ENCODE results near the gene NCOA7. TPM values are rescaled to one million over a fixed set of nuclear protein-coding genes. Genes with fewer than 3 reads are reported as not detected.

Gene NCOA7
- total and polyA plus RNA-seq, 12 donors, result 4.2 to 21.3 (median 10.3) TPM

- intact Hi-C loops (cut with DNase I), result loop anchor here in 5 of 10 donors (2.0 to 10.0 kb wide), 3 partner anchors 173 to 191 kb away; partner anchors contain the start of gene HINT3 (in 4 of the 5)
- DNase-seq (no peak), ATAC-seq (peak in 5 of 8 donors; percentile 5 to 42 (median 25))
- Histone ChIP-seq H3K4me3 (peak overlapping the region; percentile 31 to 83 (median 64)), H3K27ac (peak overlapping the region; percentile 75 to 95 (median 94)), H3K36me3 (no peaks in the 10 kb centered on the region), H3K27me3 (no peaks in the 10 kb centered on the region), H3K9me3 (no peaks in the 10 kb centered on the region), H3K4me1 (peaks cover 0 to 18% (median 7%) of the 10 kb centered on the region in 9 donors)
- TF ChIP-seq, protein P1, sequence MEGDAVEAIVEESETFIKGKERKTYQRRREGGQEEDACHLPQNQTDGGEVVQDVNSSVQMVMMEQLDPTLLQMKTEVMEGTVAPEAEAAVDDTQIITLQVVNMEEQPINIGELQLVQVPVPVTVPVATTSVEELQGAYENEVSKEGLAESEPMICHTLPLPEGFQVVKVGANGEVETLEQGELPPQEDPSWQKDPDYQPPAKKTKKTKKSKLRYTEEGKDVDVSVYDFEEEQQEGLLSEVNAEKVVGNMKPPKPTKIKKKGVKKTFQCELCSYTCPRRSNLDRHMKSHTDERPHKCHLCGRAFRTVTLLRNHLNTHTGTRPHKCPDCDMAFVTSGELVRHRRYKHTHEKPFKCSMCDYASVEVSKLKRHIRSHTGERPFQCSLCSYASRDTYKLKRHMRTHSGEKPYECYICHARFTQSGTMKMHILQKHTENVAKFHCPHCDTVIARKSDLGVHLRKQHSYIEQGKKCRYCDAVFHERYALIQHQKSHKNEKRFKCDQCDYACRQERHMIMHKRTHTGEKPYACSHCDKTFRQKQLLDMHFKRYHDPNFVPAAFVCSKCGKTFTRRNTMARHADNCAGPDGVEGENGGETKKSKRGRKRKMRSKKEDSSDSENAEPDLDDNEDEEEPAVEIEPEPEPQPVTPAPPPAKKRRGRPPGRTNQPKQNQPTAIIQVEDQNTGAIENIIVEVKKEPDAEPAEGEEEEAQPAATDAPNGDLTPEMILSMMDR (IDR thresholded peaks at IDR 0.05), result peak in 5 of 9 donors; percentile 11 to 51 (median 38)
- 1 to 3% methylated on average over 3 of the region's 3 CpGs for WGBS, 2 donors
Measured at GRCh38 chr6:125781314-125781868, 9.4 kb upstream of the NCOA7 start.

DNA sequence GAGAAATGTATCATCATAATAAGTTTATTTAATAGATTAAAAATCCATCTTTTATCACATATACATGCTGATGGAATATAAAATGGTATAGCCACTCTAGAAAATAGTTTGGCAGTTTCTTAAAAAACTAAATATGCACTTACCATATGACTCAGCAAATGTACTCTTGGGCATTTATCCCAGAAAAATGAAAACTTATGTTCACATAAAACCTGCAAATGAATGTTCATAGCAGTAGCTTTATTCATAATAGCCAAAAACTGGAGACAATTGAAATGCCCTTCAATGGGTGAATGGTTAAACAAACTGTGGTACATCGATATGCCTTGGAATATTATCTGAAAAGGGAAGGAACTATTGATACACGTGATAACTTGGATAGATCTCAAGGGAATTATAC is 6.4 kb upstream of the NCOA7 start:
- DNase-seq (no peak), ATAC-seq (no peak)
- peaks cover 3 to 24% (median 13%) of the 10 kb centered on the region in 9 donors for H3K4me1 ChIP-seq
- WGBS, 2 donors, result 72 to 81% methylated on average over 2 of the region's 2 CpGs
- H3K4me3 ChIP-seq, result no peak overlapping the region
- no peak overlapping the region for H3K27ac ChIP-seq
- H3K27me3 ChIP-seq, result no peaks in the 10 kb centered on the region
- no peaks in the 10 kb centered on the region for H3K9me3 ChIP-seq
- TF ChIP-seq, protein P1 (IDR thresholded peaks at IDR 0.05), result no peak
- H3K36me3 ChIP-seq, result no peaks in the 10 kb centered on the region
- intact Hi-C loops (cut with DNase I), result loop anchor here in 4 of 10 donors (5.0 to 10.0 kb wide), 2 partner anchors 170 to 188 kb away; partner anchors contain the start of gene HINT3 (in 1 of the 4)

DNA sequence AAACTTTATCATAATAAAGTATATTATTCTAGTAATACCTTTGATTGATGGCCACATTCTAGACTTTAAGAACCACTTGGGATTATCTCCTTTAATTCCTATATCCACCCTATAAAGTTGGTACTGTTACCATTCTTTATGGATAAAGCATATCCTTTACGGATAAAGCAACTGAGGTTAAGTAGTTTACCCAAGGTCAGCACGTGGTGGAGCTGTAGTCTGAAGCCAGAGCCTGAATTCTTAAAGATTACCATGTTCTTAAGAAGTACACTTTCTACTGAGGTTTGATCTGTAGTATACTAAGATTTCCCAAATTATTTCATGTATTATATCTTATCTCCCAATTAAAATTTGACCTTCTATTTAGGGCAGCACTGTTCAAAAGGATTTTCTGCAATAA is 3.0 kb upstream of the NCOA7 start:
- DNase-seq, result no peak
- intact Hi-C loops (cut with DNase I), result loop anchor here in 5 of 10 donors (5.0 to 10.0 kb wide), 4 partner anchors 120 to 175 kb away; partner anchors contain the start of gene HINT3 (in 2 of the 5)
- H3K4me3 ChIP-seq, result no peak overlapping the region
- ATAC-seq, result no peak
- H3K36me3 ChIP-seq, result no peaks in the 10 kb centered on the region
- H3K4me1 ChIP-seq, result peaks cover 10 to 31% (median 25%) of the 10 kb centered on the region in 9 donors
- H3K9me3 ChIP-seq, result no peaks in the 10 kb centered on the region
- TF ChIP-seq, protein P1 (IDR thresholded peaks at IDR 0.05), result peak in 8 of 9 donors; percentile 7 to 62 (median 48)
- WGBS, 2 donors, result 31 to 39% methylated on average over 2 of the region's 2 CpGs
- no peak overlapping the region for H3K27ac ChIP-seq
- H3K27me3 ChIP-seq, result no peaks in the 10 kb centered on the region

DNA sequence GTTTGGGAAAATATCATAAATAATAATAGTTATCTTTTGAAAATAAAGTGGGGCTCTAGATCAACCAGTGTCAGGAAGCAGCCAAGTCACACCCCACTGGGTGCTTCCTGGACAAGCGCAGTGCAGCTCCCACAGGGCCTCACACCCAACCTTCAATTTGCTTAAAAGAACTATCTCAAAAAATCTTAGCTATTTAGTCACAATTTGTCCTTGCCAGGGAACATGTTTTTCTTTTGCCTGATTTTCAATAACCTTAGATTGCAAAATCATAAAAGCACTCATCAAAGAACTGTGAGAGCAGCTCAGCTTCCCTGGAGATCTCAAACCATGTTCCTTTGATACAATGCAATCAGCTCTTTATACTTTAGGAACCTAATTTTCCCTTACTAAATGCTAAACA is 1.6 kb upstream of the NCOA7 start:
- intact Hi-C loops (cut with DNase I), result loop anchor here in 6 of 10 donors (1.0 to 10.0 kb wide), 5 partner anchors 118 to 173 kb away; partner anchors contain the start of gene HINT3 (in 3 of the 6)
- Histone ChIP-seq H3K4me3 (peak overlapping the region in 1 of 10 donors; percentile 77), H3K9me3 (no peaks in the 10 kb centered on the region), H3K27me3 (no peaks in the 10 kb centered on the region), H3K27ac (peak overlapping the region in 9 of 10 donors; percentile 92 to 98 (median 97)), H3K4me1 (peaks cover 10 to 44% (median 27%) of the 10 kb centered on the region in 9 donors), H3K36me3 (no peaks in the 10 kb centered on the region)
- 44 to 46% methylated on average over 1 of the region's 1 CpG for WGBS, 2 donors
- no peak for DNase-seq
- TF ChIP-seq, protein P1 (IDR thresholded peaks at IDR 0.05), result no peak
- ATAC-seq, result no peak
